Neural cell (in vitro differentiated cells): Measurements from ENCODE around the gene HDAC7. TPM values are rescaled to one million over a fixed set of nuclear protein-coding genes. Genes with fewer than 3 reads are reported as not detected.

ENCODE experiments used
- H2AFZ ChIP-seq: fragments of 200-600, 300-800 bp; sonication (generic), shearing (Covaris generic); 2 replicates; pipeline ENCODE4 v1.6.0; 2014; ENCODE audit warnings: low read depth, mild to moderate bottlenecking, antibody characterized with exemption, low read length, moderate library complexity
- H3F3A ChIP-seq: fragments of 200-600 bp; shearing (Covaris generic); 2 replicates; pipeline ENCODE4 v1.6.1; 2016; ENCODE audit warnings: mild to moderate bottlenecking, moderate library complexity, mixed read lengths, antibody characterized with exemption, low read length; ENCODE audit not compliant: insufficient read depth, poor library complexity, severe bottlenecking
- H3K27ac ChIP-seq: fragments of 200-600, 300-800 bp; sonication (generic), shearing (Covaris generic); 2 replicates; pipeline ENCODE4 v1.5.1; 2014; ENCODE audit warnings: mild to moderate bottlenecking, low read length, moderate library complexity
- H3K27me3 ChIP-seq: fragments of 300-800, 200-600 bp; sonication (generic), shearing (Covaris generic); 2 replicates; pipeline ENCODE4 v1.6.0; 2014; ENCODE audit warnings: mild to moderate bottlenecking, low read depth, low read length, moderate library complexity; ENCODE audit not compliant: insufficient read depth
- H3K36me3 ChIP-seq: fragments of 300-800, 200-600 bp; sonication (generic), shearing (Covaris generic); 2 replicates; pipeline ENCODE4 v1.5.1; 2014; ENCODE audit warnings: mild to moderate bottlenecking, antibody characterized with exemption, low read length, moderate library complexity; ENCODE audit not compliant: insufficient read depth
- H3K4me2 ChIP-seq: fragments of 300-800, 200-600 bp; sonication (generic), shearing (Covaris generic); 2 replicates; pipeline ENCODE4 v1.6.0; 2014; ENCODE audit warnings: mild to moderate bottlenecking, low read length
- H3K4me3 ChIP-seq: fragments of 300-800, 200-600 bp; sonication (generic), shearing (Covaris generic); 2 replicates; pipeline ENCODE4 v1.5.1; 2014; ENCODE audit warnings: mild to moderate bottlenecking, low read length, moderate library complexity
- H3K79me2 ChIP-seq: fragments of 200-600 bp; shearing (Covaris generic); replicated peaks from 2 replicates; pipeline ENCODE4 v1.6.0; 2014; ENCODE audit warnings: mild to moderate bottlenecking, low read length, moderate library complexity; ENCODE audit not compliant: insufficient read depth
- H3K9ac ChIP-seq: fragments of 300-800, 200-600 bp; sonication (generic), shearing (Covaris generic); 2 replicates; pipeline ENCODE4 v1.6.1; 2016; ENCODE audit warnings: mild to moderate bottlenecking, low read length, mixed read lengths
- H3K9me2 ChIP-seq: fragments of 200-600 bp; shearing (Covaris generic); 2 replicates; pipeline ENCODE4 v1.6.1; 2016; ENCODE audit warnings: mild to moderate bottlenecking, low read length, mixed read lengths; ENCODE audit not compliant: insufficient read depth
- H3K9me3 ChIP-seq: fragments of 200-600, 300-800 bp; sonication (generic), shearing (Covaris generic); 2 replicates; pipeline ENCODE4 v1.6.1; 2016; ENCODE audit warnings: mild to moderate bottlenecking, mixed run types, low read length, moderate library complexity, mixed read lengths
- H4K20me1 ChIP-seq: fragments of 200-600 bp; shearing (Covaris generic); 2 replicates; pipeline ENCODE4 v1.6.1; 2016; ENCODE audit warnings: mild to moderate bottlenecking, mixed run types; ENCODE audit not compliant: insufficient read depth
- CTCF ChIP-seq: fragments of 450-650 bp; IDR thresholded peaks from 2 replicates; pipeline ENCODE4 v1.5.1; 2014; ENCODE audit warnings: antibody characterized with exemption, mild to moderate bottlenecking, moderate library complexity; ENCODE audit not compliant: poor library complexity, severe bottlenecking
- EP300 ChIP-seq: fragments of 450-650 bp; conservative IDR thresholded peaks from 2 replicates; pipeline ENCODE4 v1.6.1; 2014; ENCODE audit warnings: antibody characterized with exemption, mild to moderate bottlenecking, moderate library complexity; ENCODE audit not compliant: poor library complexity, severe bottlenecking
- EZH2 ChIP-seq: fragments of 200-600, 300-800 bp; shearing (Covaris generic), sonication (generic); IDR thresholded peaks from 2 replicates; pipeline ENCODE4 v1.6.1; 2014; ENCODE audit warnings: antibody characterized with exemption, low read length, borderline replicate concordance, mild to moderate bottlenecking; ENCODE audit not compliant: insufficient read depth, poor library complexity, severe bottlenecking
- MXI1 ChIP-seq: fragments of 450-650 bp; conservative IDR thresholded peaks from 2 replicates; pipeline ENCODE4 v1.6.1; 2014; ENCODE audit warnings: antibody characterized with exemption, mild to moderate bottlenecking; ENCODE audit not compliant: poor library complexity, severe bottlenecking
- POLR2AphosphoS5 ChIP-seq: IDR thresholded peaks from 2 replicates; pipeline ENCODE4 v1.6.1; 2012
- RAD21 ChIP-seq: fragments of 450-650 bp; conservative IDR thresholded peaks from 2 replicates; pipeline ENCODE4 v1.6.1; 2014; ENCODE audit warnings: antibody characterized with exemption, mild to moderate bottlenecking, moderate library complexity
- SMC3 ChIP-seq: fragments of 450-650 bp; conservative IDR thresholded peaks from 2 replicates; pipeline ENCODE4 v1.6.1; 2014; ENCODE audit warnings: antibody characterized with exemption, mild to moderate bottlenecking, moderate library complexity; ENCODE audit not compliant: poor library complexity
- TAF1 ChIP-seq: IDR thresholded peaks from 2 replicates; pipeline ENCODE4 v1.6.1; 2012; ENCODE audit warnings: low read depth
- polyA plus RNA-seq: library from polyadenylated mRNA; depleted of rRNA; stranded (reverse); fragments of >200 nt; gene quantifications from 2 replicates; pipeline ENCODE4 v1.2.3, GENCODE V29; 2014
- TF ChIP-seq, protein P1 (sequence below): IDR thresholded peaks from 2 replicates; pipeline ENCODE4 v1.6.1; 2012; ENCODE audit warnings: borderline replicate concordance

HDAC7 gene
- polyA plus RNA-seq, 1 donor from 2014 or later, result 30.2 TPM

DNA sequence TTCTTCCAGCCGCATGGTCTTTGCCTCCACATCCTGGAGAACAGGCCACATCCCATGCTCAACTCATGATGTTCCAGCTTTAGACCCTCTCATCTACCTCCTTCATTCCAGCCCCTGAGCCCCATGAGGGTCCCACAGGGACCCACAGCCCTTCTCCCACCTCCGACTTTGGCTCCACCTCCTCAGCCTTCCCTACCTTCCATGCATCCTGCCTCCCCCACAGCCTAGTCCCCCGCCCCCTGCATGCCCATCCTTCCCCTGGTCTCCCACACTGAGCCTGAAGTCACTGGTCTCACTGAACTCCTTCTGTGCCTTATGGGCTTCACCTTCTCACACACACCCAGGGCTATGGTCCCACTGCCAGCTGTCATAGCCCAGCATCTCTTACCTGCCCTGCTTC is 70.8 kb downstream of the HDAC7 start:
- Histone ChIP-seq H3K9ac (no peak overlapping the region), H3K27me3 (no peaks in the 10 kb centered on the region), H3K9me2 (no peaks in the 10 kb centered on the region), H4K20me1 (no peaks in the 10 kb centered on the region), H3K27ac (no peak overlapping the region), H3K4me3 (no peak overlapping the region), H3K36me3 (no peaks in the 10 kb centered on the region), H3K79me2 (no peaks in the 10 kb centered on the region), H3F3A (no peaks in the 10 kb centered on the region), H2AFZ (no peak overlapping the region), H3K4me2 (no peak overlapping the region), H3K9me3 (no peaks in the 10 kb centered on the region)
- TF ChIP-seq TAF1 (no peak), MXI1 (no peak), CTCF (no peak)
- TF ChIP-seq, protein P1, sequence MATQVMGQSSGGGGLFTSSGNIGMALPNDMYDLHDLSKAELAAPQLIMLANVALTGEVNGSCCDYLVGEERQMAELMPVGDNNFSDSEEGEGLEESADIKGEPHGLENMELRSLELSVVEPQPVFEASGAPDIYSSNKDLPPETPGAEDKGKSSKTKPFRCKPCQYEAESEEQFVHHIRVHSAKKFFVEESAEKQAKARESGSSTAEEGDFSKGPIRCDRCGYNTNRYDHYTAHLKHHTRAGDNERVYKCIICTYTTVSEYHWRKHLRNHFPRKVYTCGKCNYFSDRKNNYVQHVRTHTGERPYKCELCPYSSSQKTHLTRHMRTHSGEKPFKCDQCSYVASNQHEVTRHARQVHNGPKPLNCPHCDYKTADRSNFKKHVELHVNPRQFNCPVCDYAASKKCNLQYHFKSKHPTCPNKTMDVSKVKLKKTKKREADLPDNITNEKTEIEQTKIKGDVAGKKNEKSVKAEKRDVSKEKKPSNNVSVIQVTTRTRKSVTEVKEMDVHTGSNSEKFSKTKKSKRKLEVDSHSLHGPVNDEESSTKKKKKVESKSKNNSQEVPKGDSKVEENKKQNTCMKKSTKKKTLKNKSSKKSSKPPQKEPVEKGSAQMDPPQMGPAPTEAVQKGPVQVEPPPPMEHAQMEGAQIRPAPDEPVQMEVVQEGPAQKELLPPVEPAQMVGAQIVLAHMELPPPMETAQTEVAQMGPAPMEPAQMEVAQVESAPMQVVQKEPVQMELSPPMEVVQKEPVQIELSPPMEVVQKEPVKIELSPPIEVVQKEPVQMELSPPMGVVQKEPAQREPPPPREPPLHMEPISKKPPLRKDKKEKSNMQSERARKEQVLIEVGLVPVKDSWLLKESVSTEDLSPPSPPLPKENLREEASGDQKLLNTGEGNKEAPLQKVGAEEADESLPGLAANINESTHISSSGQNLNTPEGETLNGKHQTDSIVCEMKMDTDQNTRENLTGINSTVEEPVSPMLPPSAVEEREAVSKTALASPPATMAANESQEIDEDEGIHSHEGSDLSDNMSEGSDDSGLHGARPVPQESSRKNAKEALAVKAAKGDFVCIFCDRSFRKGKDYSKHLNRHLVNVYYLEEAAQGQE, result no peak

GRCh38 chr12:47748507-47748828 is 71.2 kb downstream of the HDAC7 start:
- no peak overlapping the region for H3K4me3 ChIP-seq
- no peak overlapping the region for H3K4me2 ChIP-seq
- no peak overlapping the region for H3K9ac ChIP-seq
- H3K9me2 ChIP-seq, result no peaks in the 10 kb centered on the region
- H3K27me3 ChIP-seq, result no peaks in the 10 kb centered on the region
- no peaks in the 10 kb centered on the region for H3K36me3 ChIP-seq
- TF ChIP-seq POLR2AphosphoS5, result no peak
- no peak for TF ChIP-seq SMC3
- no peak for TF ChIP-seq EP300
- no peak for TF ChIP-seq MXI1
- no peak for TF ChIP-seq RAD21
- TF ChIP-seq CTCF, result no peak
- TF ChIP-seq, protein P1, result no peak
- no peak for TF ChIP-seq TAF1
- TF ChIP-seq EZH2, result no peak
- H2AFZ ChIP-seq, result no peak overlapping the region
- H4K20me1 ChIP-seq, result no peaks in the 10 kb centered on the region
- H3K79me2 ChIP-seq, result no peaks in the 10 kb centered on the region
- H3K27ac ChIP-seq, result no peak overlapping the region
- no peaks in the 10 kb centered on the region for H3F3A ChIP-seq
- H3K9me3 ChIP-seq, result no peaks in the 10 kb centered on the region
